Uterus (tissue), 4 donors: ENCODE measurements around the gene TMEM72. TPM values are rescaled to one million over a fixed set of nuclear protein-coding genes. Genes with fewer than 3 reads are reported as not detected.

Experiments used
- DNase-seq, 2 donors: peaks; one replicate each; pipeline ENCODE4 v3.0.0-alpha.2; 2019 to 2020
- H3K27ac ChIP-seq, 2 donors: fragments of 200-600 bp; sonication (generic); 1 replicate in 1 of 2; 2 replicates in 1 of 2; pipeline ENCODE4 v1.5.1; 2016 to 2018
- H3K27me3 ChIP-seq, 2 donors: fragments of 200-600 bp; sonication (generic); one replicate each; pipeline ENCODE4 v1.5.1; 2018 to 2019; ENCODE audit warnings: control low read depth in 1 of 2
- H3K36me3 ChIP-seq, 2 donors: fragments of 200-600 bp; sonication (generic); one replicate each; pipeline ENCODE4 v1.5.1; 2019; ENCODE audit warnings: control low read depth in 1 of 2
- H3K4me1 ChIP-seq, 2 donors: fragments of 200-600 bp; sonication (generic); one replicate each; pipeline ENCODE4 v1.5.1; 2018 to 2019; ENCODE audit warnings: control low read depth in 1 of 2
- H3K4me3 ChIP-seq, 2 donors: fragments of 200-600 bp; sonication (generic); 1 replicate in 1 of 2; 2 replicates in 1 of 2; pipeline ENCODE4 v1.5.1; 2018 to 2019; ENCODE audit warnings: mild to moderate bottlenecking in 1 of 2
- H3K9me3 ChIP-seq, 2 donors: fragments of 200-600 bp; sonication (generic); one replicate each; pipeline ENCODE4 v1.5.1; 2019; ENCODE audit warnings: control low read depth in 1 of 2
- CTCF ChIP-seq, 4 experiments: fragments of 200-600 bp in 2 of 4; fragments of 450-650 bp in 2 of 4; sonication (generic) in 2 of 4; IDR thresholded peaks; one replicate each; pipeline ENCODE4 v1.5.1; 2016 to 2019; ENCODE audit warnings: antibody characterized with exemption in 4 of 4, mild to moderate bottlenecking in 2 of 4, moderate library complexity in 1 of 4
- POLR2A ChIP-seq, 2 donors: fragments of 450-650 bp; IDR thresholded peaks; one replicate each; pipeline ENCODE4 v1.6.1; 2016; ENCODE audit warnings: antibody characterized with exemption in 2 of 2, mild to moderate bottlenecking in 1 of 2, moderate library complexity in 1 of 2
- intact Hi-C: fragments of 100-400 bp; cut with DNase I; formaldehyde crosslinking; loops from one replicate; pipeline ENCODE4 v1.15.1; 2023; ENCODE audit warnings: low total_unique reads
- total RNA-seq, 4 donors: library from RNA; depleted of rRNA in 3 of 4; stranded (reverse); fragments of >200 nt in 3 of 4; gene quantifications; one replicate each; pipeline versions ENCODE4 v1.1.0 to v1.2.4, GENCODE V29; 2014 to 2023
- donor health status: DM: yes; HTN: yes; CAD: no.

TMEM72 gene
- total RNA-seq, 4 donors from 2014 or later, result 0.69 TPM; not detected in 3

GRCh38 chr10:44985175-44985681 is 74.1 kb downstream of the TMEM72 start:
- intact Hi-C loops, result no loop called here
- Histone ChIP-seq H3K27me3 (no peaks in the 10 kb centered on the region), H3K27ac (peak overlapping the region in 1 of 2 donors; percentile 16), H3K9me3 (no peaks in the 10 kb centered on the region), H3K36me3 (no peaks in the 10 kb centered on the region), H3K4me3 (no peak overlapping the region), H3K4me1 (peaks cover 0 to 5% of the 10 kb centered on the region in 2 donors)
- DNase-seq, result peak in 1 of 2 donors; percentile 14
- TF ChIP-seq POLR2A (IDR thresholded peaks at IDR 0.05) (no peak), CTCF (IDR thresholded peaks at IDR 0.05) (no peak)

DNA sequence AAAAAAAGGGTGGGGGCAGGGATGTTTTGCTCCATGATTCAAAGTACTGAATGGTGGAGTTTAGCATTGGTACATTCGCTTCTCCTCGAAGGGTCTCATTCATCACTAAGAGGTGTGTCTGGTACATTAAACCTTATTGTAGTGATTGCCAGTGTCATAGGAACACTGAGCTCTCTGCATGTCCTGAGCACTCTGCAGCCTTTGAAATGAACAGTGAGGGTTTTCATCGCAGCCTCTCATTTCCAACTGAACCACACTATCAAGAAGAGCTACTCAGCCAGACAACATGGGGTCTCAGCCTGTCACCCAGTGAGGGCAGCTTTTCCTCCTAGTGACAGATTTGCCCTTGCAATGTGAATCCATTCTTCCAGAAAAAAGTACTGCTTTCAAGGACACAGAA is 75.0 kb downstream of the TMEM72 start:
- TF ChIP-seq CTCF (IDR thresholded peaks at IDR 0.05) (no peak), POLR2A (IDR thresholded peaks at IDR 0.05) (no peak)
- Histone ChIP-seq H3K36me3 (no peaks in the 10 kb centered on the region), H3K4me3 (no peak overlapping the region), H3K27ac (peak overlapping the region in 1 of 2 donors; percentile 16), H3K27me3 (no peaks in the 10 kb centered on the region), H3K9me3 (no peaks in the 10 kb centered on the region), H3K4me1 (no peaks in the 10 kb centered on the region)
- DNase-seq, result peak in 1 of 2 donors; percentile 4
- intact Hi-C loops, result no loop called here

Other genes starting within 250 kb of the TMEM72 start
- gene RASSF4, start 48.5 kb downstream of the TMEM72 start, total RNA-seq, result 10 to 100 TPM in 1 of 4 donors, 1 to 10 TPM in 3; 6.1 to 26.5 (median 8.2) TPM
- gene DEPP1, start 67.5 kb downstream of the TMEM72 start, total RNA-seq, result 100 to 1,000 TPM in 1 of 4 donors, 10 to 100 TPM in 2, 1 to 10 TPM in 1; 8.2 to 266 (median 52.8) TPM
- gene ZNF22, start 89.6 kb downstream of the TMEM72 start, total RNA-seq, result 10 to 100 TPM; 20.7 to 78.1 (median 34.6) TPM